Endothelial cell of umbilical vein (primary cell): ENCODE data around the gene ATG7. TPM values are rescaled to one million over a fixed set of nuclear protein-coding genes. Genes with fewer than 3 reads are reported as not detected.

Source experiments
- BruUV-seq: library from RNA; stranded (reverse); fragments of 400-500 nt; replicated peaks from 2 replicates; lab custom pipeline; 2021; lab: Mats Ljungman, UMichigan
- CTCF ChIA-PET: fragments of 300-600, 350-600 bp; sonication (Branson Sonifier 250); formaldehyde crosslinking; loops from one replicate; lab custom pipeline; 2021; ENCODE audit warnings: antibody characterized with exemption, inconsistent platforms; lab: Charles Lee
- POLR2A ChIA-PET: fragments of 300-600, 350-600 bp; sonication (Branson Sonifier 250); formaldehyde crosslinking; loops from one replicate; lab custom pipeline; 2021; ENCODE audit warnings: antibody characterized with exemption, inconsistent platforms; lab: Charles Lee
- DNase-seq: peaks from one replicate; pipeline ENCODE4 v3.0.0-alpha.2; 2011; ENCODE audit warnings: low read depth, low spot score
- FAIRE-seq: peaks from 2 replicates; lab custom pipeline; 2011; peaks lifted over from hg19 to GRCh38; lab: Jason Lieb, UNC
- H2AFZ ChIP-seq: 2 replicates; pipeline ENCODE4 v1.6.0; 2012; ENCODE audit warnings: low read depth, low read length, control low read depth, inconsistent platforms
- H3K27ac ChIP-seq: 2 replicates; pipeline ENCODE4 v1.5.1; 2011; ENCODE audit warnings: low read depth, mild to moderate bottlenecking, control low read depth, low read length, moderate library complexity; ENCODE audit not compliant: insufficient read depth
- H3K27me3 ChIP-seq, 2 experiments: 2 replicates each; pipeline versions ENCODE4 v1.6.0 to v1.6.1; 2011; ENCODE audit warnings: low read length in 2 of 2, mixed read lengths in 1 of 2; ENCODE audit not compliant: control insufficient read depth in 2 of 2, insufficient read depth in 2 of 2
- H3K36me3 ChIP-seq, 2 experiments: 2 replicates in 1 of 2; 3 replicates in 1 of 2; pipeline ENCODE4 v1.5.1; 2011; ENCODE audit warnings: low read length in 2 of 2, mild to moderate bottlenecking in 1 of 2, moderate library complexity in 1 of 2; ENCODE audit not compliant: control insufficient read depth in 2 of 2, insufficient read depth in 2 of 2; ENCODE audit errors: extremely low read depth in 1 of 2
- H3K4me1 ChIP-seq: 3 replicates; pipeline ENCODE4 v1.5.1; 2011; ENCODE audit warnings: mild to moderate bottlenecking, low read length; ENCODE audit not compliant: control insufficient read depth, insufficient read depth; ENCODE audit errors: extremely low read depth
- H3K4me2 ChIP-seq: 2 replicates; pipeline ENCODE4 v1.6.1; 2011; ENCODE audit warnings: low read length, control low read depth, mixed read lengths; ENCODE audit not compliant: insufficient read depth
- H3K4me3 ChIP-seq, 3 experiments: fragments of 200-600 bp in 1 of 3; sonication (generic), shearing (Covaris generic) in 1 of 3; replicated peaks in 1 of 3; 2 replicates each; pipeline ENCODE4 v1.5.1; 2011 to 2016; ENCODE audit warnings: control low read depth in 3 of 3, low read length in 3 of 3, mild to moderate bottlenecking in 2 of 3, inconsistent platforms in 1 of 3, low read depth in 1 of 3, moderate library complexity in 1 of 3; ENCODE audit not compliant: insufficient read depth in 1 of 3
- H3K79me2 ChIP-seq: 2 replicates; pipeline ENCODE4 v1.6.0; 2012; ENCODE audit warnings: low read length, inconsistent platforms; ENCODE audit not compliant: control insufficient read depth, insufficient read depth
- H3K9ac ChIP-seq: replicated peaks from 2 replicates; pipeline ENCODE3; 2011; ENCODE audit warnings: low read length, control low read depth; ENCODE audit not compliant: insufficient read depth; ENCODE audit errors: extremely low read depth
- H3K9me1 ChIP-seq: replicated peaks from 3 replicates; pipeline ENCODE4 v1.6.0; 2011; ENCODE audit warnings: mild to moderate bottlenecking, low read length; ENCODE audit not compliant: control insufficient read depth, insufficient read depth; ENCODE audit errors: extremely low read depth
- H3K9me3 ChIP-seq: replicated peaks from 2 replicates; pipeline ENCODE4 v1.5.1; 2012; ENCODE audit warnings: low read length, inconsistent platforms; ENCODE audit not compliant: control insufficient read depth, insufficient read depth
- H4K20me1 ChIP-seq: replicated peaks from 2 replicates; pipeline ENCODE3; 2011; ENCODE audit warnings: mild to moderate bottlenecking, low read length; ENCODE audit not compliant: control insufficient read depth, insufficient read depth; ENCODE audit errors: extremely low read depth
- CTCF ChIP-seq, 2 donors: IDR thresholded peaks; 1 replicate in 1 of 2; 2 replicates in 1 of 2; pipeline ENCODE4 v1.5.1; 2011; ENCODE audit warnings: low read length in 2 of 2, mild to moderate bottlenecking in 2 of 2, moderate library complexity in 2 of 2, control low read depth in 1 of 2, inconsistent platforms in 1 of 2, low read depth in 1 of 2; ENCODE audit not compliant: insufficient read depth in 1 of 2; ENCODE audit errors: extremely low read depth in 1 of 2
- EZH2 ChIP-seq: IDR thresholded peaks from 2 replicates; pipeline ENCODE4 v1.6.1; 2012; ENCODE audit warnings: borderline replicate concordance, low read depth, mild to moderate bottlenecking, moderate library complexity, low read length, inconsistent platforms; ENCODE audit not compliant: severe bottlenecking
- FOS ChIP-seq: IDR thresholded peaks from 2 replicates; pipeline ENCODE4 v1.6.1; 2011; ENCODE audit warnings: mild to moderate bottlenecking, low read length, moderate library complexity, borderline replicate concordance; ENCODE audit not compliant: insufficient read depth
- GATA2 ChIP-seq: IDR thresholded peaks from 2 replicates; pipeline ENCODE4 v1.7.0; 2011; ENCODE audit warnings: low read depth, mild to moderate bottlenecking, moderate library complexity, mixed read lengths, low read length; ENCODE audit not compliant: insufficient read length, insufficient read depth
- JUN ChIP-seq: IDR thresholded peaks from 2 replicates; pipeline ENCODE4 v1.6.1; 2011; ENCODE audit warnings: borderline replicate concordance, low read depth; ENCODE audit not compliant: insufficient read length, insufficient read depth
- MAX ChIP-seq: IDR thresholded peaks from 2 replicates; pipeline ENCODE4 v1.6.1; 2011; ENCODE audit not compliant: insufficient read depth, insufficient read length
- MYC ChIP-seq: IDR thresholded peaks from one replicate; pipeline ENCODE4 v1.6.1; 2011; ENCODE audit warnings: mild to moderate bottlenecking, low read depth, low read length
- POLR2A ChIP-seq: IDR thresholded peaks from 2 replicates; pipeline ENCODE4 v1.6.1; 2012; ENCODE audit warnings: low read depth, mild to moderate bottlenecking, control low read depth, low read length
- POLR2AphosphoS5 ChIP-seq: IDR thresholded peaks from 2 replicates; pipeline ENCODE4 v1.6.1; 2012; ENCODE audit warnings: low read depth, mild to moderate bottlenecking, control low read depth, low read length, moderate library complexity; ENCODE audit not compliant: insufficient read depth
- dilution Hi-C: fragments of 300-500 bp; cut with MboI; formaldehyde crosslinking; loops from one replicate; pipeline ENCODE4 v1.15.0; 2019; ENCODE audit warnings: low sequenced_read_pairs; ENCODE audit not compliant: extremely low pct_ligation_motif_present
- intact Hi-C: fragments of 100-400 bp; cut with micrococcal nuclease; formaldehyde crosslinking; loops from one replicate; pipeline ENCODE4 v1.10.0; 2022
- polyA plus RNA-seq, 4 experiments: library from polyadenylated mRNA; depleted of rRNA in 3 of 4; stranded (reverse) in 3 of 4; unstranded in 1 of 4; fragments of >200 nt; gene quantifications; 2 replicates each; pipeline versions ENCODE4 v1.2.1 to v1.2.3, GENCODE V29; 2011 to 2012; ENCODE audit warnings: missing spikeins in 1 of 4
- total RNA-seq: library from RNA; stranded (reverse); gene quantifications from 2 replicates; pipeline ENCODE4 v1.2.3, GENCODE V29; 2021

ATG7 gene
- total and polyA plus RNA-seq, 2 donors (not counting 3 experiments of a cell fraction or from before 2014, with no cell fraction given) = 30.8 to 48.3 TPM

- dilution Hi-C loops = no loop called here
- DNase-seq (no peak), FAIRE-seq (no peak)
- CTCF ChIA-PET = interaction anchor here (0.7 kb wide), 1 partner anchor 145 kb away, joined by 3 read pairs; no protein-coding TSS in a partner anchor
- TF ChIP-seq MAX (no peak), MYC (no peak), CTCF (IDR thresholded peaks at IDR 0.05; ENCODE audit: extremely low read depth in 1 of 2, insufficient read depth in 1 of 2, low read depth in 1 of 2, low read length in 2 of 2) (no peak), GATA2 (no peak), POLR2AphosphoS5 (no peak), EZH2 (no peak), FOS (no peak), JUN (no peak), POLR2A (no peak)
- Histone ChIP-seq H3K27ac (no peak overlapping the region), H3K4me2 (no peak overlapping the region), H2AFZ (no peak overlapping the region), H3K9ac (no peak overlapping the region), H3K9me3 (no peaks in the 10 kb centered on the region), H3K4me1 (peaks cover 11% of the 10 kb centered on the region), H3K4me3 (no peak overlapping the region), H3K9me1 (no peaks in the 10 kb centered on the region), H3K79me2 (no peaks in the 10 kb centered on the region), H3K36me3 (peaks cover 8 to 12% of the 10 kb centered on the region in 2 experiments), H4K20me1 (no peaks in the 10 kb centered on the region), H3K27me3 (no peaks in the 10 kb centered on the region)
- intact Hi-C loops = no loop called here
- POLR2A ChIA-PET = no interaction called here
- no TSS peak for BruUV-seq
These were observed 92.0 kb downstream of the ATG7 start for GRCh38 chr3:11364181-11364580.
